ENCODE results near the gene ZNF579. TPM values are rescaled to one million over a fixed set of nuclear protein-coding genes. Genes with fewer than 3 reads are reported as not detected.

ZNF579 gene
- polyA plus RNA-seq (2011; rRNA removed) (4.2 and 6.5 TPM in 2 replicates), polyA plus RNA-seq (2017; fragmentation: RNase III; extraction: RNeasy Plus Mini Kit Qiagen cat#74134 plus additional on column Dnase treatment) (16.2 to 17.0 TPM (median 16.2 TPM) in 3 replicates), polyA minus RNA-seq (2011; rRNA and poly(A)+ RNA removed) (11.4 and 12.8 TPM in 2 replicates)
- polyA plus RNA-seq (2012; cell fraction: cytosol; rRNA removed), result 12.2 and 16.1 TPM in 2 replicates
- 45.5 and 51.1 TPM in 2 replicates for polyA plus RNA-seq (2012; cell fraction: nucleus; rRNA removed)

- peak within 1 kb of the TSS; percentile 85 for H3K4me2 ChIP-seq
- CTCF ChIA-PET, result interaction anchor here (0.6 to 3.0 kb wide), 11 partner anchors 10 to 113 kb away, joined by 3 to 20 read pairs (median 5); partner anchors contain the start of gene ZNF865
- TF ChIP-seq HDAC2 (IDR thresholded peaks at IDR 0.05) (no peak), JUN (IDR thresholded peaks at IDR 0.05) (peak; percentile 68 to 91; a peak in 4 of 5 replicates), E2F6 (IDR thresholded peaks at IDR 0.05; ENCODE audit: borderline replicate concordance, low read depth) (peak; percentile 70; the same call in 1 of the 2 replicates), MAX (IDR thresholded peaks at IDR 0.05) (peak; percentile 80), POLR2A (IDR thresholded peaks at IDR 0.05; ENCODE audit: low read length) (peak; percentile 48), CBX8 (IDR thresholded peaks at IDR 0.05) (no peak), BCL3 (IDR thresholded peaks at IDR 0.05) (no peak), PBX3 (IDR thresholded peaks at IDR 0.05) (peak; percentile 61; the same call in 1 of the 2 replicates), ZSCAN20 (CRISPR knock-in tag; IDR thresholded peaks at IDR 0.05) (no peak), ZFP36 (IDR thresholded peaks at IDR 0.05; ENCODE audit: borderline replicate concordance, partially characterized antibody) (no peak), RAD21 (conservative IDR thresholded peaks at IDR 0.05 in 1 of 2, IDR thresholded peaks at IDR 0.05 in 1 of 2) (peak; percentile 30 to 47; a peak in 2 of 5 replicates), MAZ (IDR thresholded peaks at IDR 0.05; ENCODE audit: borderline replicate concordance, low read depth, low read length) (peak; percentile 96), NPAS2 (CRISPR knock-in tag; IDR thresholded peaks at IDR 0.05; ENCODE audit: borderline replicate concordance) (no peak), SMC3 (IDR thresholded peaks at IDR 0.05) (peak; percentile 47), RARB (CRISPR knock-in tag; IDR thresholded peaks at IDR 0.05) (no peak), HOXB13 (CRISPR knock-in tag; IDR thresholded peaks at IDR 0.05; ENCODE audit: low read depth) (no peak)
- 7% methylated on average over 16 of the region's 24 CpGs for WGBS (ENCODE audit: missing lambda C conversion rate)
- peak within 1 kb of the TSS; percentile 96 for H3K4me3 ChIP-seq
- no peaks in the 10 kb centered on the region for H3K9me3 ChIP-seq
- FAIRE-seq, result no peak
- peaks cover 26% of the 10 kb centered on the region for H3K4me1 ChIP-seq
- peak; percentile 79 to 81 for ATAC-seq
- POLR2A ChIA-PET, result interaction anchor here (0.6 to 2.7 kb wide), 8 partner anchors 12 to 79 kb away, joined by 5 to 22 read pairs (median 6); partner anchors contain the start of genes FIZ1, ZNF524 and ZNF865
- H3K27ac ChIP-seq, result peak within 1 kb of the TSS; percentile 99 to 100
- DNase-seq (ENCODE audit: low read depth in 1 of 2, low spot score in 1 of 2), result peak; percentile 89 to 96
Observed at GRCh38 chr19:55580628-55581144, at the start of gene ZNF579. Gene ZNF579 (minus strand): TSS chr19:55580848. CDS start chr19:55579639, 1,209 bp downstream.

- Histone ChIP-seq H3K27ac (no peak overlapping the region), H3K4me3 (no peak overlapping the region), H3K4me1 (0 out of 3 replicates have a peak, but pooled peaks cover 7% of the 10 kb centered on the region), H3K9me3 (no peaks in the 10 kb centered on the region), H3K4me2 (no peak overlapping the region)
- ChIA-PET POLR2A (interaction anchor here (0.8 kb wide), 1 partner anchor 28 kb away, joined by 3 read pairs; no protein-coding TSS in a partner anchor), CTCF (interaction anchor here (0.8 to 24.9 kb wide), 12 partner anchors 8 to 486 kb away, joined by 3 to 363 read pairs (median 6); partner anchors contain the start of gene ZNF865)
- FAIRE-seq, result no peak
- WGBS (ENCODE audit: missing lambda C conversion rate), result 89% methylated on average over 11 of the region's 11 CpGs
- no peak for DNase-seq (ENCODE audit: low read depth in 1 of 2, low spot score in 1 of 2)
- TF ChIP-seq EHF (CRISPR knock-in tag; IDR thresholded peaks at IDR 0.05) (no peak), BHLHE40 (IDR thresholded peaks at IDR 0.05; ENCODE audit: low read depth, low read length) (no peak), HOXB5 (CRISPR knock-in tag; IDR thresholded peaks at IDR 0.05) (no peak), NFE2L2 (conservative IDR thresholded peaks at IDR 0.05; ENCODE audit: low read length) (no peak), FOXS1 (CRISPR knock-in tag; IDR thresholded peaks at IDR 0.05) (no peak), HOXB13 (CRISPR knock-in tag; IDR thresholded peaks at IDR 0.05; ENCODE audit: low read depth) (no peak), CTCF (IDR thresholded peaks at IDR 0.05) (no peak), MAZ (IDR thresholded peaks at IDR 0.05; ENCODE audit: borderline replicate concordance, low read depth, low read length) (no peak), JUN (IDR thresholded peaks at IDR 0.05) (no peak), USF2 (IDR thresholded peaks at IDR 0.05) (no peak), CHD2 (IDR thresholded peaks at IDR 0.05; ENCODE audit: low read length, partially characterized antibody) (no peak), RNF2 (IDR thresholded peaks at IDR 0.05; ENCODE audit: borderline replicate concordance, low read depth) (no peak), FOSL2 (IDR thresholded peaks at IDR 0.05) (no peak), FOSL2 (CRISPR knock-in tag; IDR thresholded peaks at IDR 0.05) (no peak), POLR2A (IDR thresholded peaks at IDR 0.05; ENCODE audit: low read length) (no peak), EHMT2 (IDR thresholded peaks at IDR 0.05; ENCODE audit: low read depth) (no peak)
- no peak for ATAC-seq
Observed at GRCh38 chr19:55626350-55626749, 45.7 kb upstream of the ZNF579 start.

Data from A549 (cell line).